Stimulated activated CD4-positive, alpha-beta T cell treated with anti-CD3 and anti-CD28 coated beads, Interleukin-4, amount 100 ng/mL, for 24 hours (primary cell): ENCODE measurements around the gene TLCD5.
A peak's percentile ranks its signal among the peaks of the same experiment; 100 is the strongest.

Source experiments
- DNase-seq: peaks from one replicate; pipeline ENCODE4 v3.0.0-alpha.2; 2020

TLCD5 gene

DNA sequence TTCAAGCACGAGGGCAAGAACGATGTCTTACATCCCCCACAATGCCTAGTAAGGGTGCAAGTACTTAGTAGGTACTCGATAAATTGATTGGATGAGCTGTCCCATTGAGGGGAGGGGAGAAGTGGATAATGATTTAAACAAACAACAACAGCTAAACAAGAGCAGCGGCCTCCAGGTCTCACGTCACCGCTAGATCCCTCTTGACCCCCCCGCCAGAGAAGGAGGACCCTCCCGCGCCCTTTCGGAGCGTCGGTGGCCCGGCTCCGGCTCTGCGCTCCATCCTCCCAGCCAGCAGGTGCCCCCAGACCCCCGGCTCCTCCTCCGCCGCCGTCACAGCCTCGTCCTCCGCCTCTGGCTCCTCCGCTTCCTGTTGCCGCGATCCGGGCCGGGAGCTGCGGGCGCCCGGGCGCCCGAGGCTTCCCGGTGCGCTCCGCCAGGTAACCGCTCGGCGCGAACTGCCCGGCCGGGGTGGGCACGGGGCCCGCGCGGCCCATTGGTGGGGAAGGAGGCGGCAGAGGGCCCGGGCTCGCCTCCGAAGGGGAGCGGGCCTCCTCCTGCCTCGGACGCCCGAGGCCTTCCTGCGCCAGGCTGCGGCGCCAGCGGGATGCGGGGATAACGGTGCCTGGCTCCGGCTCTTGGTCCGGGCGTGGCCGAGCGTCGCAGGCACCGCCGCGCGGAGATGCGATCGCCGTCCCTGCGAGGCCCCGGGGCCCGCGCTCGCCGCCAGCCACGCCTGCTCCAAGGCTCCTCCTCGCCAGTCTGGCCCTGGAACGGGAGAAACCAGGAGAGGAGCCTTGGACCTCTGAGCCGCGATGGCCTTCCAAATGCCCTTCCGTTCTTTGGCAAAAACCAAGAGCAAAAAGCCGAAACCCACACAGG, at the start of gene TLCD5:
Gene TLCD5 (plus strand): TSS at position 368 of the 879 bp plus-strand sequence. CDS start 2,143 bp downstream, outside the sequence.
- DNase-seq = peak; percentile 21

DNA sequence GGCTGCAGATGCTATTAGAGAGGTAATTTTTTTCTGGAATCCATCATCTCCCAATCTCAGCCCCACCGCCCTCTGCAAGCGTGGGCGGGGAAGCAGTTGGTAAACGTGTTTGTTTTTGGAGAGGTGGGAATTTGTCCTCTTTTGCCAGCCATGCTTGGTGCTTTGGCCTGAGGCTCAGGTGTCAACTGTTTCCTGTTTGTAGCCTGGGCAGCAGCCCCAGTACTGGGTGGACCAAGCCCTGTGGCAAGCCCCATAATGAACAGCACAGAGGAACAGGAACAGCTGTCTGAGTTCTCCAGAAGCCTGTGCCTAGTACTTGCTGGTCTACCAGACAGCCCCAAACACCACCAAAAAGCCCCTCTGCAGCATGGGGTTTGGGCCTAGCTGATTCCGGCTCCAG, 45.6 kb upstream of the TLCD5 start:
- DNase-seq = no peak

DNA sequence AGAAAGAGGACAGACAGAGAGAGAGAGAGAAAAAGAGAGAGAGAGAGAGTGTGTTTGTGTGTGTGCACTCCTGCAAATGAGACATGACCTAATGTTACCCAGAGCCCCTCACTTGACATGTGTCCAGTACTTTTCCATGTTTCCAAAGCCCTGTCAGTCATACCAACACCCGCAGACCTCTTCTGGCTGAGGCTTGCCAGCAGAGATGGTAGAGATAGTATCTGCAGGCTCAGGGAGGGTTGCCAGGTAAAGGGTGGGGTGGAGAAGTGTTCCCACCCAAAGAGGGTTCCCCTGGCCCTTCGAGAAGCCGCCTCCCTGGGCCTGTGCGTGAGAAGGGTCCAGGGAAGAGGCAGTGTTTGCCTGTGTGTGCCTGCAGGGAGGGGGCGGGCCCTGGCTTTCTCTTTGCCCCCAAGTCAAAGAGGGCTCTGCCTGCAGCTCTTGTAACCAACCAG, 44.5 kb upstream of the TLCD5 start:
- no peak for DNase-seq

DNA sequence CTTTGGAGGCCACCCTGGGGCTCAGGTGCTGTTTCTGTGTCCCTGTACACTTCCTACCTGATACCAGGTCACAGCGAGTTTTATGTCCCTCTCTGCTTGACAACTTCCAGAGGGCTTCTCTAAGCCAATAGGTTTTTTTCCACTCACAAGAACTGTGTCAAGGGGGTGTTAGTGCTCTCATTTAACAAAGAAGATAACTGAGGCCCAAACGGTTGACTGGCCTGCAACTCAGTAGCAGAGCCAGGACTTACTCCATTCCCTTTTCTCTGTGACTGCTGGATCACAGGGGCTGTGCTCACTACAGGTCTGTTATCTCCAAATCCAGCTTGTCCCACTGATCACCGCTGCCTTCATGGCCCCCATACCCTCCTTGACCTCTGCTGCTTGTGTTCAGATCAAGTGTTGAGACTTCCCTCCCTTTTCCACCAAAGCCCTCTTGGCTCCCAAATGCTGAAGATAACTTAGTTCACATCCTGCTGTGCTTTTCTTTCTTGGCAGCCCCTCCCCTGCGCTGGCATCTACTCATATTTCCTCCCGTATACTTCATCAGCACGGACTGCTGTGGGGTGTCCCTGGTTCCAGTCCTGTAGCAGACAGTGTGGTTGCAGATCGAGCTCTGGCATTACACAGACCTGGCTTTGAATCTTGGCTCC, 43.8 kb upstream of the TLCD5 start:
- no peak for DNase-seq

DNA sequence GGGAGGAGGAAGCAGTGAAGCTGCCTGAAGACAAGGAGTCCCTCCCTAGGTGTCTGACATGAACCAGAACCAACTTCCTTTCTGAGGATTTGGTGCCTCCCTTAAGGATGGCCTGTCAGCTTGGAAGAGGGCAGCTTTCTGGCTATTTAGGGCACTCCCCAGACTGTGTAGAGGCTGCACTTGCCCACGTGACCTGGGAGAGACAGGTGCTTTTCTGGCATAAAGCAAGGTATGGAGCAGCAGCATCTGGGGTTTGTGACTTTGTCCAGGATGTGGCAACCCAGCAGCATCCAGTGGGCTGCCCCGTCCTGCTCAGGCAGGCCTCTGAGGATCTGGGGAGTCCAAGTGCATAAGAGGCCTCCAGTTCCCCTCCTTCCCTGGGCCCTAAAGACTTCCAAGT, 42.0 kb upstream of the TLCD5 start:
- DNase-seq = no peak

DNA sequence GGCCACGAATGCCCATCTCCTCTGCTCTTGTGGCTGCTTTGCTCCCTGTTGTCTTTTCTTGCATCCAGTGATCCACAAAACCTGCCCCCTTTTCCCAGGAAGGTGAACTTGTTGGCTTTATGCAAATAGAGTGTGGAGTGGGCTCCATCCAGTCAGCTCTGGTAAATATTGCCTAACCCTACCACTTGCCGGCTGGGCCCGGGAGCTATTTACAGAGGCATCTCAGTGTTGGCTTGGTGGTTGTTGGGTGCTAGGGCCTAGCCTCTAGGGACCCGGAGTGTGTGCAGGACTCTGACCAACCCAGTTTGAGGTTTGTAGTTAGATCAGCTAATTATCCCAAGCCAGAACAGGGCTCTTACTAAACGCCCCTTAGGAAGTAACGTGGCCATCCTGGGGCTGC, 40.8 kb upstream of the TLCD5 start:
- DNase-seq = no peak

DNA sequence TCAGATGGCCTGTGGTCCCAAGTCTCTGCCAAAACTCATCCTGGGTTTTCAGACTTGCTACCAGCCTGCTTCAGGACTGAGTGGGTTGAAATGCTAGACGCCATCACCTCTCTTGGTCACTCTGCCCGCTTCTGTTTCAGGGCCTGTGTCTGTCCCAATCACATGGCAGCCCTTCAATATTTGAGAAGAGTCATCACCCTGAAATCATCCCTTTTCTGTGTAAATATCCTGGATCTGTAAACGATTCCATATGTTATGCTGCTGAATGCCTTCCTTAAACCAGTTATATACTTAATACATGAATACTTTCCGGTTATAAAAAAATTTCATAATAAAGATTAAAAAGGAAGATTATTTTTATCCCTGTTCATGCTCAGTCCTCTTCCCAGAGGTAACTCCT, 39.8 kb upstream of the TLCD5 start:
- DNase-seq = no peak

DNA sequence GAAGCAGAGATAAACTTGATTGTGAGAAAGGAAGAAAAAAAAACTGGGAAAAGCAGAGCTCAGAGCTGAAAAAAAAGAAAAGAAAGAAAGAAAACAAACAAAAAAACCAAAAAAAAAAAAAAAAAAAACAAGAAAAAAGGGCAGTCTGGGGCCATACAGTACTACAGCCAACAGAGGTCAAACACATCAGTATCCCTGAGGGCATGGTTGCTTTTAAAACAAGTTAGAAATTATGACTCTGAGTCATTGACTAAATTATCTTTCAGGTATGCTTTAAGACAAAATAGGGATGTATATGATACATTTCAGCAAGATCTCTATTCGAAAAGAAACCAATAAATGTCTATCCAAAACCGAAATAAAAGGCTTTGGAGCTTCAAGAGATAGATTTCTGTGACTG, 37.1 kb upstream of the TLCD5 start:
- no peak for DNase-seq

DNA sequence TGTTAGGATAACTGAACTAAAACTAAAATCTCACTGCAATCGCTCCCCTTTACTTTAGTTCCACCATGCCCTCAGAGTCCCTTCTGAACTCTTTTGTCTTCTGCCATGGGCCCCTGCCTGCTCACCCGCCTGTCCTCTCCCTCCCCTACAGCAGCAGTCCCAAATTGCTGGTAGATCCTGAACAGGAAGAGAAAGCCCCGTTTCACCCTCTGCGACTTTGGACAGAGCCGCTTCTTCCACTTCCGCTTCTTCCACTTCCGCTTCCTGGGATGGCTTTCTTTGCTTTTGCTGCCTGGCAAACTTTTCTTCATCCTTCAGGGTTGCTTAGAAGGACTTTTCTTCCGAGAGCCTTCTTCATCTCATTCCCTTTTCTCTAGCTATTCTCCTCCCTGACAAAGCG, 35.7 kb upstream of the TLCD5 start:
- no peak for DNase-seq

DNA sequence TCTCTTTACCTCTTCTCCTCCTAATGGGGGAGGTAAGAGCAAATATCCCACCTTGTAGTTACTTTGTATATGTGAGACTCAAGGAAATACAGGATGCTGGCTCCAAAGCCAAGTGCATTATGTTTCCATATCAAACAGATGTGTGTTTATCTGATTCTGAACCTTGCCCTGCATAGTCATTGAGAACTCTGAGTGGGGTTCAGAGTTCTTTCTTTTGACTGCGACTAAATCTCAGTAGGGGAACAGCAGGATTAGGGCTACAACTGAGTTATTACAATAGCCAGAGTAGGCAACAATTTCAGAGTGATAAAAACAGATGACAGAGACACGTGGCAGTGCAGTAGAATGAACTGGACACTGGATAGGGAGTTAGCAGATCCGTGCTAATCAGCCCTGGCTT, 34.1 kb upstream of the TLCD5 start:
- DNase-seq = no peak

DNA sequence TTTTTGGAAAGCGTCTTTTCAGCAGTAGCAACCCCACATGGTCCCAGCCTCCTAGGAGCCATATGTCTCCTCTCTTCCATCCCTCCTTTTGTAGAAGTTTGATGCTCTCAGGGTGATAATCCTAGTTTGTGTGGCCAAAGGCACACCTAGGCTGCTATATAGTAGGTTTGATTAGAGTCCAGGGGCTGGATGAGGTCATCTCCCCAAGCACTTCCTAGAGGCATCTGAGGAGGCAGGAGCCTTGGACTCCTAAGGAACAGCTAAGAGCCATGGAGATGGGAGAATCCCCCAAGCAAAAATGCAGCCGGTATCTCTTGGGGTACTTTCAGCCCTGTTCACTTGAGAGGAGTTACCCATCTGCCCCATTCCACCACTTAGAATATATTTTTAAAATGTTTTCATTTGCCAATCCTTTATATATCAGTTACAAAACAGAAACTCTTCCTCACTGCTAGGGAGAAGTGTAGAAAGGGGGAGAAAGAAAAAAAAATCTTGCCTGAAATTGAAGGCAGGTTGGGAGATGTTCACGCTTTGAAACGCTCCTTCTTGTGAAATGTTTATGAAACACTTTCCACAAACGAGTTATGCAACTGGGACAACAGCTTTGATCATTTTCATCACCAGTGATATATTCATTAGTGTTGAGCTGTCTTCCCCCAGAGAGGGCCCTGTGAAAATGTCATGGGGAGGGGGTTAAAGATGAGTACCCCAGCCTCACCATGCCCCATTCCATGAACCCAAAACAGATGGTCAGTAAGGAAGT, 31.9 kb upstream of the TLCD5 start:
- no peak for DNase-seq

DNA sequence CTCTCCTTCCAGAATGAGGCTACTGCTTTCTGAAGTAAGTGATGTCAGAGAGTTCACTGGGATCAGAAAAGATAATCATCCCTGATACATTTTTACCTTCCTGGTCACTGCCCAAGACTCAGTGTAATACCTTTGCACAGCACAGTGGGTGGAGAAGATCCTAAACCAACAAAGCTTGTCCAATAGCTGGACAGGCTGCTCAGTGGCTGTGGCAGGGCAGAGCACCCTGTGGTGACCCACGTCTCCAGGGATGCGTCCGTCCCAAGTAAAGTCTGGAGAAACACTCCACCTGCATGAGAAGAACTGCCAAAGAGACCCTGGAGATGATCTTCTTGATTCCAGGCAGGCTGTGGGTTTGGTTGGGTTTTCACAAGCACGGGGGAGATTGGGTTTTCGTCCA, 31.0 kb upstream of the TLCD5 start:
- DNase-seq = no peak

DNA sequence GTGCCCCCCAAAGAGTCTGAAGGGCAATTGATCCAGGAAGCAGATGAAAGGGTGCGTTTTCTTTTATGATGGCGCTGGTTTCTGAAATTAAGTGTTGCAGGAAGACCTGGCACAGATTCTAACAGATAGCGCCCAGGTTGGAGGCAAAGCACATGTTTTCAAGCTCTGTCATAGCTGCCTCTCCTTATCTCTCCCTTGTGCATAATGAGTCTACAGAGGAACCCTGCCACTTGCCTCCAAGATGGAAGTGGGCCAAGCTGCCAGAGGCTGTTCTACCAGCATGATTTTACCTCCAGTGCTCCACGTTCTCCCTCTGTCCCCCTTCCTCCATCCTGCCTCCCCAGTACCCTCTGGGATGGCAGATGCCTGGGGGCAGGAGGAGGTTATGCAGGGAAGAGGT, 30.0 kb upstream of the TLCD5 start:
- no peak for DNase-seq

DNA sequence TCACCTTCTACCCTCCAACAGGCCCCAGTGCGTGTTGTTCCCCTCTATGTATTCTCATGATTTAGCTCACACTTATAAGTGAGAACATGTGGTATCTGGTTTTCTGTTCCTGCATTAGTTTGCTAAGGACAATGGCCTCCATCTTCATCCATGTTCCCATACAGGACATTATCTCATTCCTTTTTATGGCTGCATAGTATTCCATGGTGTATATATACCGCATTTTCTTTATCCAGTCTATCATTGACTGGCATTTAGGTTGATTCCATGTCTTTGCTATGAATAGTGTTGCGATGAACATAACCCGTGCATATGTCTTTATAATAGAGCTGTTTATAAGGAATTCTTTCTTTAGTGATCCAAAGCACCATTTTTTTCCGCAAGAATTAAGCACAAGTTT, 28.5 kb upstream of the TLCD5 start:
- no peak for DNase-seq

DNA sequence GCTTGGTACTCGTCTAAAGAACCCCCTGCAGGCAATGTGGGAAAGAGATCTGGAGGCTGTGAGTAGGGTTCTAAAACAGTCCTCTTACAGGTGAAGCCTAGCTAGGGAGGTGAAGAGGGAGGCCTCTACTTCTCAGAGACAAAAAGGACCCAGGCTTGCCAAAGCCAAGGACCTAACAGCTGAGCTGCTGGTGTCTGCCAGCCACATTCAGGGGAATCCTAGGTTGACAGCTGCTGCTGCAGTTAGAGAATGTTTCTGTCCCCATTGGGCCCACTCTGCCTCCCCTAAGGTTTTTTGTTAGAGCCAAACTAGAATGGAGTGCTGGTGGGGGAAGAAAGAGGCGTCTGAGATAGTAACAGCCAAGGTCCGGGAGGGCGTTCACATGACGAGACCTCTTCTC, 26.6 kb upstream of the TLCD5 start:
- no peak for DNase-seq

DNA sequence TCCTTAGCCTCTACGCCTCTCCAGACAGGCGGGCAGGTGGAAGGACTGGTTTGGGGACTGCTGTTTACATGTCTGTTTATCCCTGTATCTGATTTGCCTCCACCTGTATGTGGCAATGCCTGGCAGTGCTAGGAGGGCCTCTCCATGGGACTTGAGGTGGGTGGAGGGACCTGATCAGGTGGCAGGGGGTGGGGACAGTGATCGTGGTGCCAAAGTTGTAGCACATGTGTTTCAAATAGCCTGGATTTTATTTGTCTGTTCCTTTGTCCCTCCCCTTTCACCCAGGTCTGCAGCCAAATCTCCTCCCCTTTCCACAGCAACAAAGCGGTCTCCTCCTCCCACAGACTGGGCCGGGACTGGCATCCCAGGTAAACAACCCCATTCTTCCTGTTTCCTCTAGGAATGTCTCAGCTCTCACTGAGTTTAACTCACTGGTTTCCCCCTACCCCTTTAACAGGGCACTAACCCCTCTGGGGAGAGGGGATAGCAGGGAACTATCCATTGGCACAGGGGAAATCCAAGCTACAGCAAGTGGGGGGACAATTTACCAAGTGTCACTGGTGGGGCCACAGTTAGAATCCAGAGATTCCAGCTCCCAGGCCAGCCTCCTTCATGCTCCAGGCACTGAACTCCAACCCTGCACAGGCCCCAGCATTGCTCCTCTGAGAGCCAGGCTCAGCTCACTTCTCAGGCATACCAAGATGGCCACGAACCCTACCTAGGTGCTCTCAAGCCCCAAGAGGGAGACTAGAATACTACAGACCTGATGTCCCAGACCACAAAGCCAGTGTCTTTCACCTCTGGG, 22.9 kb upstream of the TLCD5 start:
- no peak for DNase-seq

DNA sequence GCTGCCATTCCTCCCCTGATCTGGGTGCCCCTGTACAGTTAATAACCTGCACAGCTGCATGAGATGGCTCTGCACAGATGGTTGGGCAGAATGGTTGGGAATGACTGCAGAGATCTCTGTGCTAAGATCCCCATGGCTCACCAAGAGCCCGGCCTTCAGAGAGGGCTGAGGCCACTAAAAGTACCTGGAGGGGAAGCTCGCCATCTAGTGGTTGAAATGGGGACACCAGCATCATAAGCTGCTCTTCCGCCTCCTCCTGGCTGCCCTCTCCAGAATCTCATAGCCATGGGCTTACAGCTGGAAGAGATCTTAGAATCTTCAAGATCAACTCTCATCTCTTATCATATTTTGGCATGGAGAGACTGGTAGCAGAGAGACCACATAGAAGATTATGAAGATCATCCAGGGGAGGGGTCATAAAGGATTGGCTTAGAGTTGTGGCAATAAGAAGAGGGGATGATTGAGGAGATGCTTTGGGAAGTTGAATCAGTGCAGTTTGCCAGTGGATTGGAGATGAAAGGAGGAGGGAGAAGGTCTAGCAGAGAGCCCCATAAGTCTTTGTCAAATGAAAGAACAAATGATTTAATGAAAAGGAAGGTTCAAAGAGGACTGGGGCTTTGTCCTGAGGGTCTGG, 22.0 kb upstream of the TLCD5 start:
- DNase-seq = peak; percentile 72

DNA sequence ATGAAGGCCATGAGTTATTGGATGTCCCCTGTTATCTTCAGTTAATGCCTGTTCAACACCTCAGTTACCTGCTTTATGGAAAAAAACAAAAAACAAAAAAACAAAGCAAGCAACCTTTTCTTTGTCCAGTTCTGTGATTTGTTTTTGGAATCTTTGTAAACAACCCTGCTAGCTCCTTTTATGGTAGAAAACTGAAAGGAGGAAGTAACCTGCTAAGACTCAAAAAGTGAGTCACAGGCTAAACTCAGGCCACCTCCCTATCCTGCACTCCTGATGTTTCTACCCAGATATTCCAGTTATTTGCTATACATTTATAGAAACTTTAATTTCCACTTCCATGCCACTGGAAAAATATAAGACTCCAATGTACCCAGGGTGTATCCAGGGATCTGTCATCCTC, 20.6 kb upstream of the TLCD5 start:
- DNase-seq = no peak

DNA sequence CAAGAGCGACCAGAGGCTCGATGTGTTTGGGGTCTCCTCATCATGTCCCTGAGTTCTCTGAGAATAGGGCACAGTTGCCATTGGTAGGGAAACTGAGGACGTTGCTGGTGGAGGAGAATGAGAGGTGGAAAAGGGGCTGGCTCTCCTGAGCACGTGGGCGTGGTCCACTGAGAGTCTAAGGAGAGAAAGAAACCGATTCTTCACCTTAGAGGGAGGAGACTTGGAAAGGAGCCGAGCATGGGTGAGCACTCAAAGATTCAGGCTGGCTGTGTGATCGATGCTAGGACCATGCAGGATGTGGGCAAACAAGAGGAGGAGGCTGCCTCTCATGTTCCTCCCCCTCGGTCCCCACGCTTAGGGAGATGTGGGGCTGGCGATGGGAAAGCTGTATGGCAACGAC, 19.8 kb upstream of the TLCD5 start:
- DNase-seq = no peak

DNA sequence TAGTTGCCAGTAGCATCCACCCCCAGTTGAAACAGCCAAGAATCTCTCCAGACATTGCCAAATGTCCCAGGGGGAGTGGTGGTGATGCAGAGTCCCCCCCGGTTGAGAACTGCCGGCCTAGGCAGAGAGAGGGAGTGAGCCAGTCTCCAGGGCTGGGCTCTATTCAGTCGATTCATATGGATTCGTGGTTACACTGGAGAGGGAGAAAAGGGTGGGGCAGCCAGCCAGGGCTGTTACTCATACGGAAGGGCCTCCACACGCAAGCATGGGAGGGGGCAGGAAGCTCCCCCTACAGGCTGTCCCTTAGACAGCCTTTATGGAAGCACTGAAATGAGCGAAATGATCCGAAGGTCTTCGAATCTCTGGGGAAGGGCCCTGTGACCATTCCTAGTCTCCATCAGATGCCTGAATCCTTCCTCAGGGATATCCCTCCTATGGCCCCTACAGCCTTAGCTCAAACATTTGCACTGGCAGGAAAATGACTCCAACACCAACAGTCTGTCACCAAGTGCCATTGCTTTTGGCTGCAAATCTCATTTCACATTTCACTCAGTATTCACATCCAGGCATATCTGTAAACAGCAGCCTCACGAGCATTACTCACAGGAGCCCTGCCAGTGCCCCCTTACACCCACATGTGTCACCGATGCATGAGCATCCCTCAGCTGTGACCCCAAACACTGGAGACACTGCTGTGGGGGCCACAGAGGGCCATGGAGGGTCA, 18.4 kb upstream of the TLCD5 start:
- DNase-seq = no peak

DNA sequence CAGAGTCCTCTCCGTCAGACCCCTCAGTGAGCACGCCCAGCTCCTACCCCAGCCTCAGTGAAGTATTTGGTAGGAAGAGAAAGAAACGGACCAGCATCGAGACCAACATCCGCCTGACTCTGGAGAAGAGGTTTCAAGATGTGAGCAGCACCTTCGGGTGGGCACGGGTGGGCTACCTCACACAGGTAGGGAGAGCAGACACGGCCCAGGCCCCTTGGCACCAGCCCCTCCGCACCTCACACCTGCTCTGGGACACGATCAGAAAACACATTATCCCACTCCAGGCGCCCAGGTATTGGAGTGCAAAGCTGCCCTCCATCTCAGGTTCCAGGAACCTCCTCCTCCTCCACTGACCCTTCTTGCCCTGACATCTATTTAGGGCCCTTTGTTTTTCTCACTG, 17.6 kb upstream of the TLCD5 start:
- no peak for DNase-seq

DNA sequence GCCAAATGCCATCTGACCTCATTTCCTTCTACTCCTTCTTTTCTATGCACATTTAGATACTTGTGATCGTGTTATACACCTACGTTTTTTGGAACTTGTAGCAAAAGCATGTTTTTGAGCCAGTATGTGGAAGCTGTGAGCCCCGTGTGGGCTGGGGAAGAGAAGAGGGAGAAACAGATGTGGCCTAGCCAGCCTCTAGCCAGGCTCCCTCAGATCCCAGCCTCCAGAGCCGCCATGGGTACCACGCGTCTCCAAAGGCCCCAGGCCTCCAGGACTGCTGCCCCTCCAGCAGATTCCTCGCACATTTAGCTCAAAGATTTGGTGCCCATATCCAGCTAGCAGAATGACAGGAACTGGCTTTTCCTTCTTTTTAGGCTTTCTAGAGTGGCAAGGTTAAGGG, 17.0 kb upstream of the TLCD5 start:
- DNase-seq = no peak
